ENCODE data around the gene F2.

F2 gene

GRCh38 chr11:46718155-46719019 is 626 bp upstream of the F2 start:
- DNase-seq (ENCODE audit: low spot score), result no peak

GRCh38 chr11:46719543-46720218 is 668 bp downstream of the F2 start:
- DNase-seq (ENCODE audit: low spot score), result no peak

- DNase-seq (ENCODE audit: low spot score), result no peak
Measured at GRCh38 chr11:46721286-46721685, 2.3 kb downstream of the F2 start.

GRCh38 chr11:46722566-46723358 is 3.7 kb downstream of the F2 start:
- no peak for DNase-seq (ENCODE audit: low spot score)

- no peak for DNase-seq (ENCODE audit: low spot score)
Measured at GRCh38 chr11:46723359-46723680, 4.3 kb downstream of the F2 start.

GRCh38 chr11:46724088-46724487 is 5.1 kb downstream of the F2 start:
- DNase-seq (ENCODE audit: low spot score), result no peak

- DNase-seq (ENCODE audit: low spot score), result no peak
Measured at GRCh38 chr11:46725338-46726205, 6.6 kb downstream of the F2 start.

- DNase-seq (ENCODE audit: low spot score), result no peak
Measured at GRCh38 chr11:46726206-46726862, 7.3 kb downstream of the F2 start.

- DNase-seq (ENCODE audit: low spot score), result no peak
Measured at GRCh38 chr11:46727952-46728658, 9.1 kb downstream of the F2 start.

GRCh38 chr11:46728659-46729040 is 9.6 kb downstream of the F2 start:
- DNase-seq (ENCODE audit: low spot score), result no peak

GRCh38 chr11:46729110-46730027 is 10.4 kb downstream of the F2 start:
- no peak for DNase-seq (ENCODE audit: low spot score)

- DNase-seq (ENCODE audit: low spot score), result no peak
Measured at GRCh38 chr11:46731545-46731944, 12.5 kb downstream of the F2 start.

- DNase-seq (ENCODE audit: low spot score), result no peak
Measured at GRCh38 chr11:46733234-46733633, 14.2 kb downstream of the F2 start.

GRCh38 chr11:46736146-46736545 is 17.1 kb downstream of the F2 start:
- no peak for DNase-seq (ENCODE audit: low spot score)

- no peak for DNase-seq (ENCODE audit: low spot score)
Measured at GRCh38 chr11:46736615-46737014, 17.6 kb downstream of the F2 start.

GRCh38 chr11:46737699-46738098 is 18.7 kb downstream of the F2 start:
- DNase-seq (ENCODE audit: low spot score), result no peak

- DNase-seq (ENCODE audit: low spot score), result no peak
Measured at GRCh38 chr11:46738887-46739286, 19.9 kb downstream of the F2 start.

GRCh38 chr11:46741600-46742484 is 22.8 kb downstream of the F2 start:
- no peak for DNase-seq (ENCODE audit: low spot score)

- no peak for DNase-seq (ENCODE audit: low spot score)
Measured at GRCh38 chr11:46743043-46743442, 24.0 kb downstream of the F2 start.
